HG02571 (cell line): ENCODE data around the gene POGLUT2.
"Not testable (repeated sequence)": the region's sequence is repeated elsewhere in the genome, so short reads cannot be mapped to it uniquely, and the experiment has no call there.

Source experiments
- ATAC-seq: cut with Tn5 transposase; IDR thresholded peaks from one replicate; pipeline ENCODE4 v1.9.1; 2021; ENCODE audit warnings: mild to moderate bottlenecking, moderate library complexity; ENCODE audit not compliant: unreplicated experiment

The POGLUT2 gene

GRCh38 chr13:102812611-102813287, 14.0 kb upstream of the POGLUT2 start:
- ATAC-seq: no peak

DNA sequence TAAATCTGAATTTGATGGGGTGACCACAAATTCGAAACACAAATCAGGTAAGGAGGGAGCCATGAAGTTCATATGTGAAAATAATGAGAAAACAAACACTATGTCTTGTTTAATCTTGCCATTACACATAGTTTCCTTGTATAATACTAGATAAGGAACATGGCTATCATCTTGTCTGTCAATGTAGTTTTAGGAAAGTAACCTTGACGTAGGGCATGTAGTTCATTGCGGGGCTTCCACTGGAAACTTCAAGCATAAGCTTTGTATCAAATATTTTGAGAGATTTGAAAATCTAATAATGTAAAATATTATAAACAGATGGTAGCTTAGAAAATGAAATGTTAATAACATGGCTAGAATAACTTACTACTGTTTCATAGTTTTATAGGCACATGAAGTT, 8.9 kb upstream of the POGLUT2 start:
- ATAC-seq: no peak

- no peak for ATAC-seq
Observed at GRCh38 chr13:102805680-102806079, 6.9 kb upstream of the POGLUT2 start.

DNA sequence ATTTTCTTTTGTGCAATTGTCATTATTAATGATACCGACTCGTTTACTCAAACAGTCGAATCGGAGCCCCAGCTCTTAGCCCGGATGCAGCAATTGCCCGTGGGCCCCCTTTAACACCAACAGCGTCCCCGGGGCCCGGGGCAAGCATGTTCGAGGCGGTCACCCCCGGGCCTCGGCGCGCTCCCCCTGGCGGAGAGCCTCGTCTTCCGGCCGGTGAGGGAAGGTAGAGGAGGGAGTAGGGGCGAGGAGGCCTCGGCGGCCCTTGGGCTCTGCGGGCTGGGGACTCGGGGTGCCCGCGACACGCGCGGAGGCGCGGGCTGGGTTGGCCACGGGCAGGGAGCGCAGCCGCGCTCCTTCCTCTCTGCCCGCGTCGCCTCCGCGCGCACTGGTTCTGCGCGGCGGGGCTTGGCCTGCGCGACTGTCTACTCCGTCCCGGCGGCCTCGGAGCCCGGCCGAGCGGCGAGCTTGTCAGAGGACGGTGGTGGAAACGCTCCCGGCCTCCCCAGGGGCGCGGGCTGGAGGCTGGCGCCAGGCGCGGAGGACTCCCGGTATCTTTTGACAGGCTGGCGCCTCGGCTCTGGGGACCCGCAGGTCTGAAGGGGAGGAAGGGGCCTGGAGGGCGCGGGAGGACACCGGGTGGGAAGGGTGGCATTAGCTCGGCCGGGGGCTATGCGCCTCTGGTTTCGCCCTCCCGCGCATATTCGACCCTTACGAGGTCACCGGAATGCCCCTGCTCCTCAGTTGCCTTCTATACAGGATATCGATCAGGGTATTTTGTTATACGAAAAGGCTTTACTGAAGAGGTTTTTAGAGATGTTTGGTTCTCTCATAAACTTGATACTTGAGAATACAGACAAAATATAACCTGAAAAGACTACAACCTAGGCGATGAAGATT, 1.6 kb upstream of the POGLUT2 start:
- ATAC-seq: peak; percentile 83

GRCh38 chr13:102799426-102800144, 809 bp upstream of the POGLUT2 start:
- ATAC-seq: peak; percentile 10

DNA sequence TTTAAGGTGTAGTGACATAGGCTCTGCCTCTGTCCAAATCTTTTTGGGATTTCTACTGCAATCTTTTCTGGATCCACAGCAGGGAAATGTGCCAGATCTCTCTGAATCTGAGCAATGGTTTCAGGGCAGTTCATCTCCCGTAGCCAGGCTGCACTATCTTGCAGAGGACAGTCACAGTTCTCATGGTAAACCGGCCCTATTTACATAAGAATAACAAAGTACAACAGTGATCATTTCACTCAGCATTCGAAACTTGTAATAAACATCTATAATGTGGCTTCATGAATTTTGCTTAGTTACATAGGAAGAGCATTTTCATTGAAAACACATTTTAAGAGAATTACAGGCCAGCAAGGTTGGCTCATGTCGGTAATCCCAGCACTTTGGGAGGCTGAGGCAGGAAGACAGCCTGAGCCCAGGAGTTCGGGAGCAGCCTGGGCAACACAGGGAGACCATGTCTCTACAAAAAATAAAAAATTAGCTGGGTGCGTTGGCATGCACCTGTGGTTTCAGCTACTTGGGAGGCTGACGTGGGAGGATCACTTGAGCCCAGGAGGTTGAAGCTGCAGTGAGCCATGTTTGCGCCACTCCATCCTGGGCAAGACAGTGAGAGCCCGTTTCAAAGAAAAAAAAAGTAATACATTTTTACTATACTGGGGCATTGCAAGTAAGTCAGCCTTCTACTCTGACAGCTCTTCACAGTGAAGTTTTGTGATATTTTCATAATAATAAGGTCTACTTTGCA, 5.0 kb downstream of the POGLUT2 start:
- no peak for ATAC-seq

- ATAC-seq: no peak
Observed at GRCh38 chr13:102792396-102792795, 6.4 kb downstream of the POGLUT2 start.

GRCh38 chr13:102788683-102789082, 10.1 kb downstream of the POGLUT2 start:
- no peak for ATAC-seq

GRCh38 chr13:102784483-102784882, 14.3 kb downstream of the POGLUT2 start:
- no peak for ATAC-seq

DNA sequence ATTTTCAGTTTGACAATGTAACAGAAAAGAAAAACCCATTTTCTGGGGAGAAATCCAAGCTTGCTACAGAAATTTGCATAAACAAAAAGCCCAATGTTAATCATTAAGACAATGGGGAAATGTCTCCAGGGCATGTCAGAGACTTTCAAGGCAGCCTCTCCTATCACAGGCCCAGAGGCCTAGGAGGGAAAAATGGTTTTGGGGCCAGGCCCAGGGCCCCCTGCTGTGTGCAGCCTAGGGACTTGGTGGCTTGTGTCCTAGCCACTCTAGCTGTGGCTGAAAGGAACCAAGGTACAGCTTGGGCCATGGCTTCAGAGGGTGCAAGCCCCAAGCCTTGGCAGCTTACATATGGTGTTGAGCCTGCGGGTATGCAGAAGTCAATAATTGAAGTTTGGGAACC, 17.2 kb downstream of the POGLUT2 start:
- ATAC-seq: no peak

GRCh38 chr13:102780656-102781055, 18.1 kb downstream of the POGLUT2 start:
- ATAC-seq: not testable (repeated sequence)

DNA sequence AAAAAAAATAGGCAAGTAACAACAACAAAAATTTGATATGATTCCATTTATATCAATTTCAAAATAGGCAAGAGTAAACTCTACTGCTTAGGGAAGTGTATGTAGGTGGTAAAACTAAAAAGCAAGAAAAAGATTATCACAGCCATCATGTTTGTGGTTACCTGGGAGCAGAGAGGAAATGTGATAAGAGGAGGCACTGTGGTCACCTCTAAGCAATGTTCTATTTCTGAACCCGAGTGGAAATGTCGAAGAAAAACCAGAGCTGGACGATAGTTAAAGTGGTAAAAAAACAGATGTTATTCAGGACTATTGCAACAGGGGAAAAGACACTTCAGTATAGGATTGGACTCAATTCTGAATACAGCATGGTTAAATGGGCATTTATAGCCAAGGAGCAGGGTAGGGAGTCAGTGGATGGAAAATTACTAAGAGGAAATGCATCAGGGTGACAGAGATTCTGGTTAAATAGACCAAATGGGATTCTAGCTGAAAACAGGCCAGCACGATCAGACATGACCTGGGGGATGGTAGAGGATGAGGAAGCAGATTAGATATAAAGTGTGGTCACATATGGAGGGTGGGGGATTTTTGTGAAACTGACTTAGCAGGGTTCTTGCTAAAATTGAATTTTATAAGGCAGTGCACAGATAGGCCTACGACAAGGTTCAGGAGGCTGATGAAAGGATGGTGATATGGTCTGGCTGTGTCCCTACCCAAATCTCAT, 19.2 kb downstream of the POGLUT2 start:
- no peak for ATAC-seq

DNA sequence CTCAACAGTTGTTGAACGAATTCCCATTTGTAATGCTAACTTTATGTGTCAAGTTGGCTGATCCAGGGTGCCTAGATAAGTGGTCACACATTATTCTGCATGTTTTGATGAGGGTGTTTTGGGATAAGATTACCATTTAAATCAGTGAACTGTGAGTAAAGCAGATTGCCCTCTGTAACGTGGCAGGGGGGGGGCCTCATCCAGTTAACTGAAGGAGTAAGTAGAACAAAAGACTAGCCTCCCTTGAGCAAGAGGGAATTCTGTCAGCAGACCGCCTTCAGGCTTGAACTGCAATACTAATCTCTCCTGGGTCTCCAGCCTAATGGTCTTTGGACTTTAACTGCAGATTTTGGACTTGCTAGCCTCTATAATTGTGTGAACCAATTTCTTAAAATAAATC, 21.0 kb downstream of the POGLUT2 start:
- ATAC-seq: no peak

- ATAC-seq: no peak
Observed at GRCh38 chr13:102776271-102776670, 22.5 kb downstream of the POGLUT2 start.

GRCh38 chr13:102774591-102775520, 23.9 kb downstream of the POGLUT2 start:
- ATAC-seq: no peak

DNA sequence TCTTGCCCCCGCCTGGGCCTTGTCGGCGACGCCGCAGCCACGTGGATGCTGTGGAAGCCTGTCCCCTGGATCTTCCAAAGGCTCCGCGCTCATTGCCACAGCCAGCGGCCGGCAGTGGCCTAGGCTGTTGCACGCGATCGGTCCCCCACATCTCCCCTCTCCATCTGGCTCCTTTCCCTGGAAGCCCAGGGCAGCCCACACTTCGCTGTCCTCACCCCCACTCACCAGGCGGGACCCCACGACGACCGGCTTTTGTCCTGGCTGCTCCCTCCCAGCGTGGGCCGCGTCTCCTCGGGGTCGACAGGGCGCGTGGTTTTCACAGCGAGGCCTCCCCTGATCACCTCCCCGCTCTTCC, 24.6 kb downstream of the POGLUT2 start:
- no peak for ATAC-seq

GRCh38 chr13:102773441-102774213, 25.1 kb downstream of the POGLUT2 start, which contains the start of gene TEX30:
TSS of gene TEX30 (minus strand) at chr13:102773786. CDS start at chr13:102770026, 3,760 bp downstream.
- ATAC-seq: peak; percentile 94

GRCh38 chr13:102772042-102772425, 26.7 kb downstream of the POGLUT2 start:
- no peak for ATAC-seq
